ENCODE results near the gene ARHGAP26. TPM values are rescaled to one million over a fixed set of nuclear protein-coding genes. Genes with fewer than 3 reads are reported as not detected.

ARHGAP26 gene
- total RNA-seq, 5 donors from 2014 or later (not counting 1 experiment from before 2014, with no cell fraction given) = 22.8 to 49.3 (median 28.3) TPM

- POLR2A ChIA-PET = no interaction called here
- no peak overlapping the region for H3K4me3 Mint-ChIP-seq
- peak overlapping the region in 1 of 2 donors; percentile 11 for H3K27ac Mint-ChIP-seq
- no peaks in the 10 kb centered on the region for H3K27me3 Mint-ChIP-seq
- peaks cover 21% of the 10 kb centered on the region for H3K36me3 Mint-ChIP-seq
- DNase-seq = no peak
- no CpG with 5 or more reads among the region's 1 CpG for WGBS (ENCODE audit: insufficient coverage)
- Histone ChIP-seq H3K4me3 (ENCODE audit: control insufficient read depth in 1 of 2, extremely low read depth in 1 of 2, low read length in 1 of 2) (no peak overlapping the region), H3K9me3 (no peaks in the 10 kb centered on the region), H3K27ac (ENCODE audit: low read length) (no peak overlapping the region), H3K27me3 (replicated peaks in 1 of 2; ENCODE audit: control insufficient read depth in 2 of 2, extremely low read depth in 1 of 2, insufficient read depth in 2 of 2, low read length in 1 of 2) (no peaks in the 10 kb centered on the region), H3K36me3 (ENCODE audit: control insufficient read depth in 2 of 2, extremely low read depth in 1 of 2, insufficient read depth in 1 of 2, low read length in 1 of 2) (peaks cover 0 to 3% of the 10 kb centered on the region in 2 donors), H3K4me1 (ENCODE audit: control insufficient read depth in 1 of 2, extremely low read depth in 1 of 2, insufficient read depth in 2 of 2, low read length in 2 of 2) (peaks cover 0 to 5% of the 10 kb centered on the region in 2 experiments)
- H3K9me3 Mint-ChIP-seq = no peaks in the 10 kb centered on the region
- no peak for ATAC-seq (replicated peaks in 1 of 4)
- CTCF ChIA-PET = no interaction called here
- peaks cover 32 to 43% (median 36%) of the 10 kb centered on the region in 3 donors for H3K4me1 Mint-ChIP-seq
Observed at GRCh38 chr5:142810081-142810480, 39.9 kb downstream of the ARHGAP26 start.

GRCh38 chr5:142810743-142811290 is 40.6 kb downstream of the ARHGAP26 start:
- peaks cover 33 to 43% (median 34%) of the 10 kb centered on the region in 3 donors for H3K4me1 Mint-ChIP-seq
- ATAC-seq (replicated peaks in 1 of 4) (no peak), DNase-seq (no peak)
- WGBS (ENCODE audit: insufficient coverage) = 100% methylated on average over 1 of the region's 6 CpGs
- H3K27me3 Mint-ChIP-seq = no peaks in the 10 kb centered on the region
- H3K9me3 Mint-ChIP-seq = no peaks in the 10 kb centered on the region
- peaks cover 23% of the 10 kb centered on the region for H3K36me3 Mint-ChIP-seq
- POLR2A ChIA-PET = no interaction called here
- no peak overlapping the region for H3K27ac Mint-ChIP-seq
- H3K4me3 Mint-ChIP-seq = no peak overlapping the region
- no peak overlapping the region for H3K4me3 ChIP-seq (ENCODE audit: control insufficient read depth in 1 of 2, extremely low read depth in 1 of 2, low read length in 1 of 2)
- H3K27me3 ChIP-seq (replicated peaks in 1 of 2; ENCODE audit: control insufficient read depth in 2 of 2, extremely low read depth in 1 of 2, insufficient read depth in 2 of 2, low read length in 1 of 2) = no peaks in the 10 kb centered on the region
- H3K4me1 ChIP-seq (ENCODE audit: control insufficient read depth in 1 of 2, extremely low read depth in 1 of 2, insufficient read depth in 2 of 2, low read length in 2 of 2) = peaks cover 0 to 5% of the 10 kb centered on the region in 2 experiments
- H3K27ac ChIP-seq (ENCODE audit: low read length) = no peak overlapping the region
- no peaks in the 10 kb centered on the region for H3K9me3 ChIP-seq
- H3K36me3 ChIP-seq (ENCODE audit: control insufficient read depth in 2 of 2, extremely low read depth in 1 of 2, insufficient read depth in 1 of 2, low read length in 1 of 2) = peaks cover 0 to 3% of the 10 kb centered on the region in 2 donors
- CTCF ChIA-PET = interaction anchor here in 1 of 2 donors (0.5 to 0.8 kb wide), 2 partner anchors 10 to 56 kb away, joined by 3 to 9 read pairs; no protein-coding TSS in a partner anchor

- Histone ChIP-seq H3K27ac (ENCODE audit: low read length) (no peak overlapping the region), H3K9me3 (no peaks in the 10 kb centered on the region), H3K4me1 (ENCODE audit: control insufficient read depth in 1 of 2, extremely low read depth in 1 of 2, insufficient read depth in 2 of 2, low read length in 2 of 2) (peaks cover 0 to 5% of the 10 kb centered on the region in 2 experiments), H3K36me3 (ENCODE audit: control insufficient read depth in 2 of 2, extremely low read depth in 1 of 2, insufficient read depth in 1 of 2, low read length in 1 of 2) (peaks cover 0 to 3% of the 10 kb centered on the region in 2 donors), H3K27me3 (replicated peaks in 1 of 2; ENCODE audit: control insufficient read depth in 2 of 2, extremely low read depth in 1 of 2, insufficient read depth in 2 of 2, low read length in 1 of 2) (no peaks in the 10 kb centered on the region), H3K4me3 (ENCODE audit: control insufficient read depth in 1 of 2, extremely low read depth in 1 of 2, low read length in 1 of 2) (no peak overlapping the region)
- Mint-ChIP-seq H3K9me3 (no peaks in the 10 kb centered on the region), H3K27ac (peak overlapping the region in 1 of 2 donors; percentile 31), H3K4me1 (peaks cover 40 to 53% (median 42%) of the 10 kb centered on the region in 3 donors), H3K27me3 (no peaks in the 10 kb centered on the region), H3K4me3 (no peak overlapping the region), H3K36me3 (peaks cover 28% of the 10 kb centered on the region)
- POLR2A ChIA-PET = no interaction called here
- ATAC-seq (replicated peaks in 1 of 4) (no peak), DNase-seq (no peak)
- CTCF ChIA-PET = interaction anchor here (0.5 to 0.8 kb wide), 3 partner anchors 55 to 98 kb away, joined by 3 read pairs; no protein-coding TSS in a partner anchor
- WGBS (ENCODE audit: insufficient coverage) = 100% methylated on average over 4 of the region's 10 CpGs
Observed at GRCh38 chr5:142811866-142812557, 41.8 kb downstream of the ARHGAP26 start.

GRCh38 chr5:142813220-142813619 is 43.0 kb downstream of the ARHGAP26 start:
- Mint-ChIP-seq H3K27me3 (no peaks in the 10 kb centered on the region), H3K4me3 (no peak overlapping the region), H3K4me1 (peaks cover 39 to 59% (median 44%) of the 10 kb centered on the region in 3 donors), H3K36me3 (peaks cover 28% of the 10 kb centered on the region), H3K27ac (no peak overlapping the region), H3K9me3 (no peaks in the 10 kb centered on the region)
- Histone ChIP-seq H3K36me3 (ENCODE audit: control insufficient read depth in 2 of 2, extremely low read depth in 1 of 2, insufficient read depth in 1 of 2, low read length in 1 of 2) (peaks cover 0 to 3% of the 10 kb centered on the region in 2 donors), H3K4me1 (ENCODE audit: control insufficient read depth in 1 of 2, extremely low read depth in 1 of 2, insufficient read depth in 2 of 2, low read length in 2 of 2) (peaks cover 0 to 5% of the 10 kb centered on the region in 2 experiments), H3K9me3 (no peaks in the 10 kb centered on the region), H3K27ac (ENCODE audit: low read length) (no peak overlapping the region), H3K4me3 (ENCODE audit: control insufficient read depth in 1 of 2, extremely low read depth in 1 of 2, low read length in 1 of 2) (no peak overlapping the region), H3K27me3 (replicated peaks in 1 of 2; ENCODE audit: control insufficient read depth in 2 of 2, extremely low read depth in 1 of 2, insufficient read depth in 2 of 2, low read length in 1 of 2) (no peaks in the 10 kb centered on the region)
- CTCF ChIA-PET = interaction anchor here in 1 of 2 donors (0.6 kb wide), 1 partner anchor 69 kb away, joined by 3 read pairs; no protein-coding TSS in a partner anchor
- DNase-seq = no peak
- 100% methylated on average over 2 of the region's 3 CpGs for WGBS (ENCODE audit: insufficient coverage)
- POLR2A ChIA-PET = no interaction called here
- no peak for ATAC-seq (replicated peaks in 1 of 4)

GRCh38 chr5:142814122-142814521 is 43.9 kb downstream of the ARHGAP26 start:
- Mint-ChIP-seq H3K4me1 (peaks cover 35 to 55% (median 40%) of the 10 kb centered on the region in 3 donors), H3K27ac (no peak overlapping the region), H3K36me3 (peaks cover 28% of the 10 kb centered on the region), H3K27me3 (no peaks in the 10 kb centered on the region), H3K4me3 (no peak overlapping the region), H3K9me3 (no peaks in the 10 kb centered on the region)
- DNase-seq (no peak), ATAC-seq (replicated peaks in 1 of 4) (no peak)
- no peaks in the 10 kb centered on the region for H3K9me3 ChIP-seq
- WGBS (ENCODE audit: insufficient coverage) = 100% methylated on average over 2 of the region's 3 CpGs
- no peak overlapping the region for H3K4me3 ChIP-seq (ENCODE audit: control insufficient read depth in 1 of 2, extremely low read depth in 1 of 2, low read length in 1 of 2)
- peaks cover 0 to 5% of the 10 kb centered on the region in 2 experiments for H3K4me1 ChIP-seq (ENCODE audit: control insufficient read depth in 1 of 2, extremely low read depth in 1 of 2, insufficient read depth in 2 of 2, low read length in 2 of 2)
- H3K27me3 ChIP-seq (replicated peaks in 1 of 2; ENCODE audit: control insufficient read depth in 2 of 2, extremely low read depth in 1 of 2, insufficient read depth in 2 of 2, low read length in 1 of 2) = no peaks in the 10 kb centered on the region
- H3K27ac ChIP-seq (ENCODE audit: low read length) = no peak overlapping the region
- ChIA-PET CTCF (no interaction called here), POLR2A (no interaction called here)
- peaks cover 0 to 5% of the 10 kb centered on the region in 2 donors for H3K36me3 ChIP-seq (ENCODE audit: control insufficient read depth in 2 of 2, extremely low read depth in 1 of 2, insufficient read depth in 1 of 2, low read length in 1 of 2)

DNA sequence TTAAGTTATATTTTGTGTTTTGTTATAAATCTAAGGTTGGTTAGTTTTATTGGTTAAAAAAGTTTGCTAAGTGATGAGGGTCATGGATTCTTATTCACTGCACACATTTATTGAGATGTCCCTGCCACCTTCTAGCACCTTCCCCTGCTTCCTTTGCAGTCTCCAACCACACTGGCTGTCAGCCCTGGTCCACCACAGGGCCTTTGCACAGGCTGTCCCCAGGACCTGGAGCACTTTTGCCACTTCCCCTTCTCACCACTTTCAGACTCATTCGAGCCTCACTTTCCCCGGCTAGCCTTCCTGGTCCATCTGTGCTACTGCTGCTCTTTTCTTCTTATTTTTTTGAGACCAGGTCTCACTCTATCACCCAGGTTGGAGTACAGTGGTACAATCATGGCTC is 45.3 kb downstream of the ARHGAP26 start:
- ATAC-seq (replicated peaks in 1 of 4) (no peak), DNase-seq (no peak)
- Mint-ChIP-seq H3K4me1 (peaks cover 29 to 48% (median 32%) of the 10 kb centered on the region in 3 donors), H3K27me3 (no peaks in the 10 kb centered on the region), H3K4me3 (no peak overlapping the region), H3K36me3 (peaks cover 28% of the 10 kb centered on the region), H3K27ac (no peak overlapping the region), H3K9me3 (no peaks in the 10 kb centered on the region)
- no peaks in the 10 kb centered on the region for H3K4me1 ChIP-seq (ENCODE audit: control insufficient read depth in 1 of 2, extremely low read depth in 1 of 2, insufficient read depth in 2 of 2, low read length in 2 of 2)
- H3K36me3 ChIP-seq (ENCODE audit: control insufficient read depth in 2 of 2, extremely low read depth in 1 of 2, insufficient read depth in 1 of 2, low read length in 1 of 2) = peaks cover 0 to 5% of the 10 kb centered on the region in 2 donors
- CTCF ChIA-PET = no interaction called here
- no peaks in the 10 kb centered on the region for H3K9me3 ChIP-seq
- no peak overlapping the region for H3K4me3 ChIP-seq (ENCODE audit: control insufficient read depth in 1 of 2, extremely low read depth in 1 of 2, low read length in 1 of 2)
- H3K27me3 ChIP-seq (replicated peaks in 1 of 2; ENCODE audit: control insufficient read depth in 2 of 2, extremely low read depth in 1 of 2, insufficient read depth in 2 of 2, low read length in 1 of 2) = no peaks in the 10 kb centered on the region
- POLR2A ChIA-PET = no interaction called here
- H3K27ac ChIP-seq (ENCODE audit: low read length) = no peak overlapping the region
- 100% methylated on average over 2 of the region's 2 CpGs for WGBS (ENCODE audit: insufficient coverage)
